Activated T-cell treated with anti-CD3 and anti-CD28 coated beads for 24 hours (primary cell): ENCODE measurements around the gene TNRC18.

Experiments
- DNase-seq: peaks from one replicate; pipeline ENCODE4 v3.0.0-alpha.2; 2020; ENCODE audit warnings: low read depth

Gene TNRC18

DNA sequence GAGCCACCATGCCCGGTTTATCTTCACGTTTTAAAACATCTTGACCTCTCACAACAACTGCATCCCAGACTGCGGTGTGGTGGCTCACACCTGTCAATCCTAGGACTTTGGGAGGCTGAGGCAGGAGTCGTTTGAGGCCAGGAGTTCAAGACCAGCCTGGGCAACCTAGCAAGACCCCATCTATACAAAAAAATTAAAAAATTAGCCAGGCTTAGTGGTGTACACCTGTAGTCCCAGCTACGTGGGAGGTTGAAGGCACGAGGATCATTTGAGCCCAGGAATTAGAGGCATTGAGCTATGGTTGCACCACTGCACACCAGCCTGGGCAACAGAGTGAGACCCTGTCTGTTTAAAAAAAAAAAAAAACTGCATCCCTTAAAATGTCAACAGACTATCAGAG, 20.2 kb downstream of the TNRC18 start:
- no peak for DNase-seq

DNA sequence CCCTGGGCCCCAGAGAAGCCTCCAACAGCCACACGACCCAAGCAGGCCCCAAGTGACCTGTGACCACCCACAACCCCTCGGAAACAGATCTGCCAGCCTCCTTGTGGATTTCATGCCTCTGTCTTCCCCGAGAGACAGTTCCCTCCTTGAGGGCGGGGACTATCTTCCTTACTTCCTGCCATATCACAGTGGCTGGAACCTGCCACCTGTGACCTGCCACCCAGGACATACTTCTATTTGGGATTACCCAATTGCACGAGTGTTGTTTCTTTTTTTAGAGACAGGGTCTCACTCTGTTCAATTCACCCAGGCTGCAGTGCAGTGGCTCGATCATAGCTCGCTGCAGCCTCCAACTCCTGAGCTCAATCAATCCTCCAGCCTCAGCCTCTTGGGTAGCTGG, 25.9 kb downstream of the TNRC18 start:
- DNase-seq, result no peak

DNA sequence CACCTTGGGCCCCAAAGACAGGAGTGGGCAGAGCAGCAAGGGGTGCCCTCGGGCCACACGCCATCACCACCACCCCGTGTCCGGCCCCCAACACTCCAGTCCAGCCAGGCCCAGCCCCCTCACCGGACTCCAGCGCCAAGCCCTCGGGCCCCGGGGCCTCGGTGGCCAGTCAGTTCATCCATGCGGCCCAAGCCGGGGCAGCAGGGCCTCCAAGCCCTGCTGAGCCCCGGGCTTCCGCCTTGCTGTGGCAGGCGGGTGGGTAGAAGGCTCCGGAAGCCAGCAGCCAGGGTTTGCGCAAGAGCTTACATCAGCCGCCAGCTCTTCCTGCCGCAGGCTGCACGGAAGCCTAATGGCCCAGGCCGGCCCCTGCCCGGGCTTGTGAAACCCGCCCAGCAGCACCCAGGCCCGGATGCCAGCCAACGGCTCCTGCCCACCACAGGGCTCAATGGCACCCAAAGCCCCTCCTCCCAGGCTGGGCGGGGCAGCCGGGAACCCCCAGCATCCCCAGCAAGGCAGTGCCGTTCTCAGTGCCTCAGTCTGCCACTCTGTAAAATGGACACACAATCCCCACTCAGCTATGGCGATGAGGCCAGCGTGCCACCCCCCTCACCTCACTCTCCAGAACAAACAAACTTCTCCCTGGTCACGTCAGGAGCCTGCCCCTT, 26.5 kb downstream of the TNRC18 start:
- DNase-seq, result peak; percentile 71

DNA sequence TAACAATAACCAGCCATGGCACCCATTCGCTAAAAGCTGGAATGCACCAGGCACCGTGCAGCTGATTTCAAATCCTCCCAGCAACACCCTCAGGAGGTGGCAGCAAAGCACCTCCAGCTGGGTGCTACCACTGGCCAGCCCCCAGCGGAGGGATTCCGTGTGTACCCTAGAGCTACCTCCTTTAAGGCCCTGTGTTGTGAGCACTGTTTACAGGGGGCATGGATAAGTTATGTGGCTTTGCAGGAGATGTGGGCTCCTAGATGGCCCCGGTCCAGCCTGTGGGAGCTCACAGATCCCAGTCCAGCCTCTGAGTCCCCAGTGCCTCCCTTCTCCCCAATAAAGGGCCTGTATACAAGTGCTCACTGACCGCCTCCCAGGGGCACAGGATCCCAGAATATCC, 27.1 kb downstream of the TNRC18 start:
- peak; percentile 36 for DNase-seq

DNA sequence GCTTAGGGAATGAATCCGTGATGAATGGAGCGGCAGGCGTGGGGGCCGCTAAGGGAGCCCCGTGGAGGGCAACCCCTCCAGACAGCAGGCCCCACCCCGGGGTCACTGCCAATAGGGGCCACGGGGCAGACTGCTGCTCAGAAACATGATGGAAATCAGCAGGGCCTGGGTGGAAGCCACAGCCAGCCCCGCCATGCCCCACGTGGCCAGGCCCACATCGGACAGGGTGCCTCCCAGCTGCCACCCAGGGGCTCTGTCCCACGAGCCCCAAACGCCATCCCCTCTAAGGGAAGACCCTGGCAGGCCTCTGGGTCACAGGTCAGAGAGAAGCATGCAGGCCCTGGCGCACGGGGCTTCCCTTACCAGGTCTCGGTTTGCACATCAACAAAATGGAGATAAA, 28.4 kb downstream of the TNRC18 start:
- DNase-seq, result no peak

DNA sequence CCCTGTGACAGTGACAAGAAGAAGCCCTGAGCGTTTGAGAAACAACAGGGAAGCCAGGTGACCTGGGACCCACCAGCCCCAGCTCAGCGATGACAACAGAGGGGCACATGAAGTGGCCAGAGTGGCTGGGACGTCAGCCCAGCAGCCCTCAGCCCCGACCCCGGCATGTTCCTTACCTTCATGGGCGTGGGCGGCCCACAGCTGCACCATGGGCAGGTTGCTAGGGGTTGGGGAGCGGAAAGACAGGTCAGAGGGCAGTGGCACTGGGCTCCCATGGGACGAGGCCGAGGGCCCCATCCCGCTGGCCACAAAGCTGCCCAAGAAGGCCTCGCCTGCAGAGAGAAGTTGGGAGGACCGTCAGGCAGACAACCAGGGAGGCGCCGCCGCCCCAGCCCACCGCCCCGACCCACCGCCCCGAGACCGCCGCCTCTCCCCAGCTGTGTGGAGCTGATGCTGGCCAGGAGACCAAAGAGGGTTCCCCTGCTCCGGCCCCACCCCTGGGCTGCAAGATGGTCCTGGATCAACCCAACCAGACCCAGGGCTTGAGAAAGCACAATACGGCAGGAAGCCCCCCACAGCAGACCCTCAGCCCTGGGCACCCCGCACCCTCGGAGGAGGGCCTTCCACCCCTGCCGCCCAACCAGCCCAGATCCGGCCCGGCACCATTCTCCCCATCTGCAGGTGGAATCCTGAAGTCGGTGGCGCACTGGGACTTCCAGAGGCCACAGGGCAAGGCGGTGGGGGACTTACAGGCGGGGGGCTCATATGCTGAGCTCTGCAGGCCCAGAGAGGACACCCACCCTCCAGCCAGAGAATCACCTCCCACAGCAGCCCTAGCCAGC, 29.1 kb downstream of the TNRC18 start:
- DNase-seq, result no peak

DNA sequence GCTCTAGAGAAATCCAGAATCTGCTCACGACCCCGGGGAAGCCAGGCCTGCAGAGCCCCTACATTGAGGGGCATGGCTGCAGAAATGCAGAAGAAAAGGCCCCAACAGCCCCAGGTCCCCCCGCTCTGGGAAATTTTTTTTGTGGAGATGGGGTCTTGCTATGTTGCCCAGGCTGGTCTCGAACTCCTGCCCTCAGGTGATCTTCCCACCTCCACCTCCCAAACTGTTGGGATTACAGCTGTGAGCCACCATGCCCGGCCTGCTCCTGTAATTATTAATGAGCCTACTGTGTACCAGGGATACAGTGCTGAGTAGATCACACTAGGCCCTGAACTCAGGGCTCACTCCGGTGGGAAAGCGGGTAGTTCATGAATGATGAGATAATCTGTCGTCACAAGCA, 29.9 kb downstream of the TNRC18 start:
- no peak for DNase-seq

DNA sequence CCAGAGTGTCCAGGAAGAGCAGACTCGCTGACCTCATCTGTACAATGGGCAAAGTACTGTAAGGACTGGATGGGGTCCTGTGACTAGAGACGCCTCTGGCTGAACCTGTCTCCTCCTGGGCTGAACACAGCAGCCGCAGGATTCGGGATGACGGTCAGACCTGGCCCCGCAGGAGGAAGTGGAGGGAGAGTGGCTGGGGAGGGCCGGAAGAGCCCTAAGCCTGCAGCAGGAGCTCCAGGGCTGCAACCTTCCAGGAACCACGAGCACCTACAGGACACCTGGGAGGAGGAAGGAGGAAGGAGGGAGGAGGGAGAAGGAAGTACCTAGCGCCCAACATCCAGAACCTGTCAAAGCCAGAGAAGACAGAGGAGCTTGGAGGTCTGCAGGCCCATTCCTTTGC, 30.3 kb downstream of the TNRC18 start:
- no peak for DNase-seq

DNA sequence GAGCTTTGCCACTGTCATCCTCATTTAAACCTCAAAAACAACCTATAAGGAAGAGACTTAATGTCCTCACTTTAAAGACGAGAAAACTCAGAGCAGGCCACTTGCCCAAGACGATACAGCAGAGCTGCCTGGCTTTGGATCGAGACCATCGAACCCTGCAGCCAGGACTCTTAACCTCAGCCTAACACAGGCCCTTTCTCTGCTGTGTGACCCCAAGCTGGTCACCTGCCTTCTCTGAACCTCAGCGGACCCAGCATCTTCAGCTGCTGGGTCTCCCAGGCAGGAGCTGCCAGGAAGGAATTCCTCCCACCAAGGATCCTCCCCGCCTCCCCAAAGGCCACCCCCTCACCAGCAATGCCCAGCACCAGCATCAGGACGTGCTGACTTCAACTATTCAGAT, 32.7 kb downstream of the TNRC18 start:
- no peak for DNase-seq

DNA sequence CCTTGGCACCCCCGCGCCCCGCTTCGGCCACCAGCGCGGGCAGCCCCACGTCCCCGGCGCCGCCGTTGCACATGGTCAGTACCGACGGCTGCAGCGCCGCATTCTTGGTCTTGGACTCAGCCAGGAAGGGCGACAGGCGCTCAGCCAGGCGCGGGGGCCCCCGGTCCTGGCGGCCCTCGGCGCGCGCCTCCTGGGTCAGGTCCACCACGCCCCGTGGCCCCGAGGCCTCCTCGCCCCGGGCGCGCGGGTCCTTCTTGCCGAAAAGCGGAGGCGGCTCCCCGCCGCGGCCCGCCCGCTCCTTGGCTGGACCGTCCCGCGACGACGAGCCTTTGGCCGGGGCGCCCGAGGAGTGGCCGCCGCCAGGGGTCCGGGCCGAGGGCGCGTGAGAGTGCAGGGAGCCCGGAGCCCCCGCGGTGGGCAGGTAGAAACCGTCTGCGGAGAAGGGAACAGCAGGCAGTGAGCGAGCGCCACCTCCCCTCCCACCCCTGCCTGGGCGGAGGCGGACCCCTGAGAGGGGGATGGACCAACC, 34.7 kb downstream of the TNRC18 start:
- DNase-seq, result no peak

DNA sequence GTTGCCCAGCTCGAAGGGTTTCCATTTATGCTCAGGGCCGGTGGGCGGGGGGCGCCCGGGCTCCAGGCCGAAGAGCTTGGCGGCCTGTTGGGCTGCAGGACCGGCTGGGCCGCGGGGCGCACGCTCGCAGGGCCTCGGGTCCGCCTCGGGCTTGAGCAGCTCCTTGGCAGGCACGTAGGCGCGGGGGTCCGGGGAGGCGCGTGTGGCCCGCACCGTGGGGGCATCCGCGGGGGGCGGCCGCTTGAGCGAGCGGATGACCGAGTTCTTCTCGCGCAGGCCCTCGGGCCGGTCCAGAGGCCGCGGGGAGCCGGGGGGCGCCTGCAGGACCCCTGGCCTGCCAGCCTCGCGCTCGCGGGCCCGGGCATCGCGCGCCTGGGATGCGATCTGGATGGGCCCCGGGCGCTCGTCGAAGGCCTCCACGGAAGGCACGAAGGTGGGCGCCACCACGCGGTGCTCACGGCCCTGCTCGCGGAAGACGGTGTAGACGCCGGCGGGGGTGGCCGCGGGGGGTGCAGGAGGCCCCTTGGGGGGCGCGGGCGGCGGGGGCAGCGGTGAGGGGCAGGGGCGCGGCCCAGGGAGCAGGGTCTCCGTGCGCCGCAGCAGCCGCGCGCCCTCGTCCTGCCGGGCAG, 35.2 kb downstream of the TNRC18 start:
- no peak for DNase-seq

DNA sequence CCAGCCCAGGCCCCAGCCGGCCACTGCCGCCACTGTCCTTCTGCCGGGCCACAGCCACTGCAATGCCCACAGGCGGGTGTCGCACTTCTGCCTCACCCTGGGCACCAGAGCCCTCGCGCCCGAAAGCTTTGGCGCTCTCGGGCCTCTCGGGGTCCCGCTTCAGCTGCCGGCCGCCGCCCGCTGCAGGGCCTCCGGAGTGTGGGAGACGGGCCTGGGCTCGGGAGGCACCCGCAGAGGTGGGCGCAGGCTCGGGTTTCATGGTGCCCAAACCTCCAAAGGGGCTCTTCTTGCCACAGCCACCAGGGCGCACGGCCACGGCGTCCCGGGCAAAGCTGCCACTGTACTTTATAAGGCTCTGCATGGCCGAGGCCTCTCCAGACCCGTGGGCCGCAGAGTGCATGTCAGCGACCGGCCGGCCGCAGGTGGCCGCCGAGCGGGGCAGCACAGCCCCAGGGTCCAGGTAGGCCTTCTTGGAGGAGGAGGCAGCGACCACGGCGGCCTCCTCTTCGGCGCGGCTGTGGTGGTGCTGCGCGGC, 35.9 kb downstream of the TNRC18 start:
- no peak for DNase-seq

DNA sequence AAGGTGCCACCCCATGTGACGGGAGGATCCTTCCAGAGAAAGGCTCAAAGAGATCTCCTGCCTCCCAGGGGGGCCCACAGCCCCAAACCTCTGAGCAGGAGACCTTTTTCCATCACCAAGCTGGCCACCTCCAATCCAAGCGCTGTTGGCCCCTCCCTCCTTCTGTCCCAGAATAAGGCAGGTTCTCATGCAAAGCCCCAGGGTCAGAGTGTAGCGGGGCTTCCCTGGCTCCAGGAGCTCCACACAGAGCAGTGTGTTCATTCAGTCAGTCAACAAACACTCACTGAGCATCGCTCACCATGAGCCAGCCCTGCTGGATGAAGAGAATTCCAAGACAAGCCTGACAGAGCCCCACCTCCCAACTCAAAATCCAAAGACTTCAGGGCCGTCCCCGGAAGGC, 39.0 kb downstream of the TNRC18 start:
- no peak for DNase-seq

DNA sequence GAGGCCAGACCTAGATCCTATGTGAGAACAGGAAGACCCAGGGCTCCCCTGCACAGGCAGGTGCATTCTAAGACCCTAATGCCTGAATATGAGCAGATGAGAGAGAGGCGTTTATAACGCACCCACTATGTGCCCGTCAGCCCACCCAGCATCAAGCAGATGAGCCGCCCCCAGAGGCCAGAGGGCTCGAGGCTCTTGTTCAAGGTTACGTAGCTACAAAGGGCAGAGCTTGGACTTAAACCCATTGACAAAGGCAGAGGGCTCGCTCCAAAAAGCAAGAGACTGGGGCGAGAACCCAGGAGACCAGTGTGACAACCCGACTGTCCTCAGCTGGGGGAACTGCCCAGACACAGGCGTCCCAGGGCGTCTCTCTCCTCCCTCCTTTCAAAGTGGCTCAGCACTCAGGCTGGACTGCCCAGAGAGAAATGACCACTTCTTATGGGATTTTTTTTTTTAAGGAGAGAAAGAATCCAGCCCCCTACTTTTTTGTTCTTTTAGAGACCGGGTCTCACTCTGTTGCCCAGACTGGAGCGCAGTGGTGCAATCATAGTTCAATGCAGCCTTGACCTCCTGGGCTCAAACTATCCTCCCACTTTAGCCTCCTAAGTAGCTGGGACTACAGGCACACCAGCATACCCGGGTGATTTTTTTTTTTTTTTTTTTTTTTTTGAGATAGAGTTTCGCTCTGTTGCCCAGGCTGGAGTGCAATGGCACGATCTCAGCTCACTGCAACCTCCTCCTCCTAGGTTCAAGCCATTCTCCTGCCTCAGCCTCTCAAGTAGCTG, 40.1 kb downstream of the TNRC18 start:
- DNase-seq, result no peak

DNA sequence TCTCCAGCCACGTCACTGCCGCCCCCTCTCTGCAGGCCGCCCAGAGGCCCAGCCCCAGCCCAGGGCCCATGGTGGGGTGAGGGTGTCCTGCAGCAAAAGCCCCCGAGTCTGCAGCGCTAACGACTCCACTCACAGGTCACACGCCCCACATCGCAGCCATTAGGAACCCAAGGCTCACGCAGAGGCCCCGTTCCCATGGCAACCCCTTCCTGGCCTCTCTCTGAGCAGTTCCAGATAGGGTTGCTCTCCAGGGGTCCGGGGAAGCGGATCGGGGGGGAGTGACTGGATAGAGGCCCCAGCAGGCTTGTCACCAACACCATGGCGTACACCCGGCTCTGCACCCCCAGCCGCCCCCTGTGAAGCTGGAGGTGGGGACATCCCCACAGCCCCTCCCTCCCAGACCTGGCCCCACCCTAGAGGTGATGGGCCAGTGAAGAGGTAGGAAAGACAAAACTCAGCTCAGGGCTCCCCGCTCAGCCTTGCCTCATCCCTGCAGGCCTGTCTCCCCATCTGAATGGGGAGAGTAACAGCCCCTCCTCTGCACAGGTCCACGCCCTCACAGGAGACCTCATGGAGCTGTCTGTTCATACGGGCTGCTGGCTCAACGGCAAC, 41.2 kb downstream of the TNRC18 start:
- no peak for DNase-seq

DNA sequence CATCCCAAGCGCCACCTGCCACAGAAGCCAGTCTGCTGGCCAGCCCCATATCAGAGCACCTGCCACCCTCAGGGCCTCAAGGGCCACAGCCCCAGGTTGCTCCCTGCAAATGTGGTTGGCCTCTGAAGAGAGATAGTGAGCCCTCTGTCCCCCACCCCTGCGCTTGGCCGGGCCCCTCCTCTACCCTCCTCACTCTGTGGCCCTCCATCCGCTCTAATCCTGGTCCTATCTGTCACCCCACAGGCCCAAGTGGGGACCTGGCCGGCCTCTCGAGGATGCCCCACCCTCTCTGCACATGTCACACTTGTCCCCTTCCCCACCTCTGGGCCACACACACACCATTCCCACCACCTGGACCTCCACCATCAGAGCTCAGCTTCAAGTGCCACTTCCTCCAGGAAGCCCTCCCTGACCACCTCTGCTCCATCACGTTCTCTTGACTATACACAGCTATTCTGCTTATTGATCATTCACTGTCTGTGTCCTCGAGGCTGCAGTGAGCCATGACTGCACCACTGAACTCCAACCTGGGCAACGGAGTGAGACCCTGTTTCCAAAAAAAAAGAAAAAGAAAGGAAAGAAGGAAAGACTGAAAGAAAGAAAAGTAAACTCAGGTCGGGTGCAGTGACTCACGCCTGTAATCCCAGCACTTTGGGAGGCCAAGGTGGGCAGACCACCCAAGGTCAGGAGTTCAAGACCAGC, 42.4 kb downstream of the TNRC18 start:
- no peak for DNase-seq

DNA sequence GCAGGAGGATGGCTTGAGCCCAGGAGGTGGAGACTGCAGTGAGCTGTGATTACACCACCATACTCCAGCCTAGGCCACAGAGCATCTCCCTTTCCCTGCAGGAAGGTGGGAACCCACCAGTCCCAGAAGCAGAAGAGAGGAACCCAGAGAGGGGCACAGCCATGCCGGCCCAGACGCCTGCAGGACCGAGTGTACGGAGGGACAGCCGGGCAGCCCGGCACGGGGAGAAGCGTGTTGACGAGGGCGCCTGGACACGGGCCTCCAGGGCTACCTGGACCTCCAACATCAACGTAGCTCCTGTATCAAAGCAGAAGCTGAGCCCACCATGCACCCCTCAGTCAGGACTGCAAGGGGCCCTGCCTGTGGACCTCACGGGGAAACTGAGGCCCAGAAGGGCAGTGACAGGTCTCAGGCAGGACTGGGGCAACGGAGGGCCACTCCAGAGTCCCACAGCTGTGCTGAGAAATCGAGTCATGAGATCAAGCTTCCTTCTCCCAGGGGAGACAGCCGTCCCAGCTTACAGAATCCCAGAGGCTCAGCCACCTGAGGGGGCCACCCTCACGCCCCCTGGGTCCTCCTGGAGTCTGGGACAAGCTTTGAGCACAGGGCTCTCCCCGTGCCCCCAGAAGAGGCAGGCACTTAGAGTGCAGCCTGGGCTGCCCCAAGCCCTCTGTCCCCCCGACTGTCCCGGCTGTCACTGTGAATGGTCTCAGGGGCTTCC, 43.1 kb downstream of the TNRC18 start:
- no peak for DNase-seq

DNA sequence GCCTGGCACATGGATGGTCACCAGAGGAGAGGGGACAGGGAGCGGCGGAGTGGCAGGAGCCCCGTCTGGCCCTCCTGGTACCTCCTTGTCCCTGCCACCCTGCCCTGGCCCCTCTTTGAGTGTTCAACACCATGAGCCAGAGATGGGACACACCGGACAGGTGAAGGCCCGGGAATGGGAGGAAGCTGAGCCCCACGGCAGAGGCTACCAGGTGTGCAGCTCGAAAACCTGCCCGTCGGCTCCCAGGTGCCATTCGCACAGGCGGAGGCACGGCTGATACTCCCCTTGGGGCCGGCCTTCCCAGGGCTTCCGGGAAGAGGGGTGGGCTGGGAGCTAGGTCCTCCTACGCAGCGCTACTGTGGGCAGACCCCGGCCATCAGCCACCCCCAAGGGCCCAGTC, 44.1 kb downstream of the TNRC18 start:
- DNase-seq, result no peak

DNA sequence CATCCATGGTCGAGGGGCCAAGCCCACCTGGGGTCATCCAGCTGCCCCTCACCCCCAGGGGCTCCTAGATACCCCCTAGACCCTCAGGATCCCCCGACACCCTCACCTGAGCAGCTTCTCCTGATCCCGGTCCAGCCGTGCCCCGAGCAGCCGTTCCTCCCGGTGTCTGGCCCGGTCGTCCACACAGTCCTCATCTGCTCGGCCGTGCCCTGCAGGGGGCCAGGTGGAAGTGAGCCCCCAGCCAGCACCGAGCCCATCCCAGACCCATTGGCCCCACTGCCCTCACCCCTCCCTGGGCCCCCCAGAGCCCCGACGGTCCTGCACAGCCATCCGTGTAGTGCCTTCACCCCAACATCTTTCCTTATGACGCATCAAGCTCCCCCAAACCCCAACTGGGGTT, 45.8 kb downstream of the TNRC18 start:
- DNase-seq, result no peak

DNA sequence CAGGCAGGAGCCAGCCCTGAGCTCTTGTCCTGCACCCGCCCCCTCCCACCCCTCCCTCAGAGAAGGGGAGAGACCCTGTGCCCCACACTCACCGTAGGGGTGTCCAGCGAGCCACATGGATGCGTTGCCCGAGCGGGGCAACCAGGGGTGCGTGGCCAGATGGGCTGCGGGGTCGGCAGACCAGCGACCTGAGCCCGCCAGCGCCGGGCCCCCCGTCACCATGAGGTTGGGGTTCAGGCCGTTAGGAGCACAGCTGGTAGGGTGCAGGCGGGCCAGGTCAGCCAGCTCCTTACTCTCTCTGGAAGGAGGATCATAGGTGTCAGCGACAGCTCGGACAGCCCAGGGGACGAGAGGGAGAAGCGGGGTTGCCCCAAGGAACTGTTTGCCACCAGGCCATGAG, 46.4 kb downstream of the TNRC18 start:
- no peak for DNase-seq
